GM13977 (cell line): ENCODE measurements around the gene UCK2.

Source experiments
- DNase-seq: peaks from one replicate; pipeline ENCODE4 v3.0.0; 2012; ENCODE audit warnings: low spot score
- in situ Hi-C: fragments of 300-500 bp; cut with MboI; formaldehyde crosslinking; loops from one replicate; pipeline ENCODE4 v1.12.0; 2022; ENCODE audit warnings: low sequenced_read_pairs, low pct_unique_long_range_greater_than_20kb, mixed read lengths, inconsistent platforms; ENCODE audit not compliant: unreplicated experiment
- TF ChIP-seq, protein P1 (sequence below): IDR thresholded peaks from 2 replicates; pipeline ENCODE4 v1.5.1; 2012; ENCODE audit warnings: mild to moderate bottlenecking, control low read depth; ENCODE audit not compliant: insufficient read depth; ENCODE audit errors: extremely low read depth, missing control alignments

UCK2 gene

GRCh38 chr1:165869343-165869742, 41.9 kb downstream of the UCK2 start:
- in situ Hi-C loops: no loop called here
- TF ChIP-seq, protein P1, sequence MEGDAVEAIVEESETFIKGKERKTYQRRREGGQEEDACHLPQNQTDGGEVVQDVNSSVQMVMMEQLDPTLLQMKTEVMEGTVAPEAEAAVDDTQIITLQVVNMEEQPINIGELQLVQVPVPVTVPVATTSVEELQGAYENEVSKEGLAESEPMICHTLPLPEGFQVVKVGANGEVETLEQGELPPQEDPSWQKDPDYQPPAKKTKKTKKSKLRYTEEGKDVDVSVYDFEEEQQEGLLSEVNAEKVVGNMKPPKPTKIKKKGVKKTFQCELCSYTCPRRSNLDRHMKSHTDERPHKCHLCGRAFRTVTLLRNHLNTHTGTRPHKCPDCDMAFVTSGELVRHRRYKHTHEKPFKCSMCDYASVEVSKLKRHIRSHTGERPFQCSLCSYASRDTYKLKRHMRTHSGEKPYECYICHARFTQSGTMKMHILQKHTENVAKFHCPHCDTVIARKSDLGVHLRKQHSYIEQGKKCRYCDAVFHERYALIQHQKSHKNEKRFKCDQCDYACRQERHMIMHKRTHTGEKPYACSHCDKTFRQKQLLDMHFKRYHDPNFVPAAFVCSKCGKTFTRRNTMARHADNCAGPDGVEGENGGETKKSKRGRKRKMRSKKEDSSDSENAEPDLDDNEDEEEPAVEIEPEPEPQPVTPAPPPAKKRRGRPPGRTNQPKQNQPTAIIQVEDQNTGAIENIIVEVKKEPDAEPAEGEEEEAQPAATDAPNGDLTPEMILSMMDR: no peak
- no peak for DNase-seq

DNA sequence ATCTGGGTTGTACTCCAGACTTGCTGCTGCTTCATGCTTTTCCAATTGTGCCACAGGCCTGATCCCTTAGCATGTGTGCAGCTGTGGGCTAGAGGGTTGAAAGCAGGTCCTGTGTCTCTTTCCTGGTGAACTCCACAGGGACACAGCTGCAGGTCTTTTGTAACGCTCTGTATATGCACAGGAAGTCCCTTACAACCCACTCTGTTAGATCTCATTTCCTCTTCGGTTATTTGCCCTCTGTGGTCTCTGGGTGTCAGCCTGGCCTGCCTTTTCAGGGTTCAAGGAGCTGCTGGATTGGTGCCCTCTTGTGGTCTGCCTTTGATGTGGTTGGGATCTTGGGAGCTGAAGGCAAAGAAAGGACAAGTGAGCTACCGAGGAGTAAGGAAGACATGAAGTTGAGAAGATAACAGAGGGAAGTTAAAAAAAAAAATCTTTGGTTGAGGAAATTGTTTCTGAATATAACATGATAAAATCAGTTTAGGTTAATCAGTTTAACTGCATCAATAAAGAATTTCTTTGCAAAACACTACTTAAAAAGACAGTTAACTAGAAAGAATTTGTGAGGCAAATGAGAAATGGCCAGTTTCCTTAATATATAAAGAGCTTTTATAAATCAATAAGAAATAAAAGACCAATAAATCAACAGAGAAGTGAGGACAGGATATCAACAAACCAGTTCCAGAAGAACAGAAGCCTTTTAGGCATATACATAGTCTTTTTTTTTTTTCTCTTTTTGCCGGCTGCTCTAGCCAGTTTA, 44.1 kb downstream of the UCK2 start:
- in situ Hi-C loops: no loop called here
- no peak for DNase-seq
- TF ChIP-seq, protein P1: peak; percentile 70

DNA sequence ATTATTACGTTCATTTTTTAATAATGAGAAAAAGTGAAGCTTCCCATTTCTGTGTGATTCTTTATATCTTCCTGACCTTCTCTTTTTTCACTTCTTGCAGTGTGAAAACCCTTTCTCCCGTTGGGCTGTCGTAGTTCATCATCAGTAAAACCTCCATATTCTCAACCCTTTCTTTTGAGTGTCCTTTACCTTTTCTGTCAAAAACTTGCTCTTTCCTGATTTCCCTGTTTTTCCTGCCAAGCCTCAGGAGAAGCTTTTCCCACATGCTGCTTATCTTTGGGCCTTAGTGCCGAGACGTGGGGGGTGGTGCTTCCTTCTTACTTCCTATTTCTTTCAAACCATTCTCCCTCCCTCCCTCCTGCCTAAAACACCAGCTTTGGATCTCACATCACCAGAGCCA, 46.1 kb downstream of the UCK2 start:
- in situ Hi-C loops: no loop called here
- DNase-seq: no peak
- TF ChIP-seq, protein P1: no peak

DNA sequence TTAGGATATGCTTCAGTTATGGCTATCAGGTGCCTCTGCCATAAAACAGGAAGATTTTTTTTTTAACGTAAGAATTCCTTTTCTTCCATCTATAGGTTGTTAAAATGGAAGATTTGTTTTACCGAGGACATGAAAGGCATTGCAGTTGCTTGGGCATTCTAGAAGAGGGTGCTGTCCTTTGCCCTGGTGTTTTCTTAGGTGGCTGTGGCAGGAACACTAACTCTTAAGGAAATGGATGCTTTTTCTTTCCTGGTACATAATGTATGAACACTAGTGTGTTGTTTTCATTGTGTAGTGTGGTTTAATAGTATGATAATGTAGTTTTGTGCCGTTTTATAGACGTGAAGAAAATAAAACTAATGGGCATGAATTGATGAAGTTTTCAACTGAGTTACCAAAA, 47.2 kb downstream of the UCK2 start:
- DNase-seq: no peak
- in situ Hi-C loops: loop anchor here (25.0 kb wide), 1 partner anchor 487 kb away; no protein-coding TSS in a partner anchor
- TF ChIP-seq, protein P1: no peak

DNA sequence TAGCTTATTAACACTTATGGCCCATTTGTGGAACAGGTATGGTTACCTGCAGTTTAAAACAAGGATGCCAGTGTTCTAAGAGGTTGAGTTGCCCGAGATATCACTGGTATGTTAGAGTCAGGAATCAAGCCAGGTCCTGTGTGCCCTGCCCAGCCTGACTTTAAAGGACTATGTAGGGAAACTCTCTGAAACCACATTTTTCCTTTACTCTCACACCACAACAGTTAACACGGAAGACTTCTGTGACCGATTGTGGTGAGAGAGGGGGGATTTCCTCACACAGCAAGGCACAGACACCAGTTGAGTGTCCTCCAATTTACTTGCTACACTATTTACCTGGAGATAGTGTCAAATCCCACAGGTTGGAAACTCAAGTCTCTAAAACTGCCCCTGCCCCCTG, 47.8 kb downstream of the UCK2 start:
- TF ChIP-seq, protein P1: no peak
- no peak for DNase-seq
- in situ Hi-C loops: loop anchor here (25.0 kb wide), 1 partner anchor 488 kb away; no protein-coding TSS in a partner anchor

GRCh38 chr1:165875604-165876003, 48.2 kb downstream of the UCK2 start:
- DNase-seq: no peak
- TF ChIP-seq, protein P1: no peak
- in situ Hi-C loops: loop anchor here (25.0 kb wide), 1 partner anchor 488 kb away; no protein-coding TSS in a partner anchor

DNA sequence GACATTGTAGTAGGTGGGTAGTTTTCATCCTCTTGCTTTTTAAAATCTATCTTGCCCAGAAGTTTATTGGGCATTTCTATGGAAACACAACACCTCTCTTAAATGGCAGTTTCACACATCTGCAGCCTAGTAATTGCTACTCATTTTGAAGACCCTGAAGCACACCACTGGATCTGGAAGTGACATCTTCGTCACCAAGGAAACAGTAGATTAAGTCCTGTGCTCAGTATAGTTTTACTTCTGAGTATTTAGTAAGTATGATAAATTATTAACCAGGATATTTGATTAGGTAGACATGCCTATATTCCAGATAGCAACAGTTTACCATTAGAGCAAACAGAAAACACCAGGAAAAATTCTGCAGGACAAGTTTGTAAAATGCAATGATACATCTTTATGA, 48.7 kb downstream of the UCK2 start:
- in situ Hi-C loops: loop anchor here (25.0 kb wide), 1 partner anchor 489 kb away; no protein-coding TSS in a partner anchor
- DNase-seq: no peak
- TF ChIP-seq, protein P1: no peak
